Astrocyte (in vitro differentiated cells and primary cell): Measurements from ENCODE around the gene CCDC102B.

Experiments
- EZH2 ChIP-seq: IDR thresholded peaks from 2 replicates; pipeline ENCODE4 v1.6.1; 2012; ENCODE audit warnings: mild to moderate bottlenecking, low read length, inconsistent platforms; ENCODE audit not compliant: insufficient read depth
- TF ChIP-seq, protein P1 (sequence below): IDR thresholded peaks from 2 replicates; pipeline ENCODE4 v1.5.1; 2011; ENCODE audit warnings: low read depth, mild to moderate bottlenecking, inconsistent platforms, low read length, moderate library complexity; ENCODE audit not compliant: insufficient read depth

GRCh38 chr18:68766433-68766832, 31.4 kb upstream of the CCDC102B start:
- TF ChIP-seq, protein P1, sequence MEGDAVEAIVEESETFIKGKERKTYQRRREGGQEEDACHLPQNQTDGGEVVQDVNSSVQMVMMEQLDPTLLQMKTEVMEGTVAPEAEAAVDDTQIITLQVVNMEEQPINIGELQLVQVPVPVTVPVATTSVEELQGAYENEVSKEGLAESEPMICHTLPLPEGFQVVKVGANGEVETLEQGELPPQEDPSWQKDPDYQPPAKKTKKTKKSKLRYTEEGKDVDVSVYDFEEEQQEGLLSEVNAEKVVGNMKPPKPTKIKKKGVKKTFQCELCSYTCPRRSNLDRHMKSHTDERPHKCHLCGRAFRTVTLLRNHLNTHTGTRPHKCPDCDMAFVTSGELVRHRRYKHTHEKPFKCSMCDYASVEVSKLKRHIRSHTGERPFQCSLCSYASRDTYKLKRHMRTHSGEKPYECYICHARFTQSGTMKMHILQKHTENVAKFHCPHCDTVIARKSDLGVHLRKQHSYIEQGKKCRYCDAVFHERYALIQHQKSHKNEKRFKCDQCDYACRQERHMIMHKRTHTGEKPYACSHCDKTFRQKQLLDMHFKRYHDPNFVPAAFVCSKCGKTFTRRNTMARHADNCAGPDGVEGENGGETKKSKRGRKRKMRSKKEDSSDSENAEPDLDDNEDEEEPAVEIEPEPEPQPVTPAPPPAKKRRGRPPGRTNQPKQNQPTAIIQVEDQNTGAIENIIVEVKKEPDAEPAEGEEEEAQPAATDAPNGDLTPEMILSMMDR = no peak
- no peak for TF ChIP-seq EZH2
